Calu3 (cell line): ENCODE results near the gene MEGF10. TPM values are rescaled to one million over a fixed set of nuclear protein-coding genes. Genes with fewer than 3 reads are reported as not detected.
"Not testable (repeated sequence)": the region's sequence is repeated elsewhere in the genome, so short reads cannot be mapped to it uniquely, and the experiment has no call there.

ENCODE experiments used
- BruUV-seq: library from RNA; stranded (reverse); fragments of 400-500 nt; replicated peaks from 2 replicates; lab custom pipeline; 2021; lab: Mats Ljungman, UMichigan
- CTCF ChIA-PET: fragments of 300-600 bp; sonication (Branson Sonifier 250); formaldehyde crosslinking; loops from one replicate; lab custom pipeline; 2022; ENCODE audit warnings: antibody characterized with exemption; lab: Charles Lee
- DNase-seq: peaks from one replicate; pipeline ENCODE4 v3.0.0; 2022
- H3K27ac Mint-ChIP-seq: one replicate; pipeline ENCODE4 v1.8.0; 2022; ENCODE audit warnings: mixed read lengths; ENCODE audit not compliant: unreplicated experiment
- H3K27me3 Mint-ChIP-seq: one replicate; pipeline ENCODE4 v1.8.0; 2022; ENCODE audit warnings: mixed read lengths; ENCODE audit not compliant: unreplicated experiment
- H3K36me3 Mint-ChIP-seq: one replicate; pipeline ENCODE4 v1.8.0; 2022; ENCODE audit warnings: mild to moderate bottlenecking, moderate library complexity, mixed read lengths; ENCODE audit not compliant: insufficient read depth, unreplicated experiment
- H3K4me1 Mint-ChIP-seq: one replicate; pipeline ENCODE4 v1.8.0; 2022; ENCODE audit warnings: mild to moderate bottlenecking, low read depth, mixed read lengths; ENCODE audit not compliant: unreplicated experiment
- H3K4me3 Mint-ChIP-seq: one replicate; pipeline ENCODE4 v1.8.0; 2022; ENCODE audit warnings: mild to moderate bottlenecking, low read depth, moderate library complexity, mixed read lengths; ENCODE audit not compliant: unreplicated experiment
- H3K9me3 Mint-ChIP-seq: one replicate; pipeline ENCODE4 v1.8.0; 2022; ENCODE audit warnings: low read depth, mixed read lengths; ENCODE audit not compliant: unreplicated experiment
- intact Hi-C: fragments of 100-400 bp; cut with micrococcal nuclease; formaldehyde crosslinking; loops from one replicate; pipeline ENCODE4 v1.10.0; 2022; ENCODE audit not compliant: unreplicated experiment
- total RNA-seq: library from RNA; stranded (reverse); gene quantifications from 2 replicates; pipeline ENCODE4 v1.2.3, GENCODE V29; 2022
- TF ChIP-seq, protein P1 (sequence below): fragments of 200-600 bp; IDR thresholded peaks from one replicate; pipeline ENCODE4 v1.8.0; 2022; ENCODE audit warnings: antibody characterized with exemption; ENCODE audit not compliant: unreplicated experiment

Gene MEGF10
- total RNA-seq, 1 experiment from 2014 or later = 0.71 TPM

DNA sequence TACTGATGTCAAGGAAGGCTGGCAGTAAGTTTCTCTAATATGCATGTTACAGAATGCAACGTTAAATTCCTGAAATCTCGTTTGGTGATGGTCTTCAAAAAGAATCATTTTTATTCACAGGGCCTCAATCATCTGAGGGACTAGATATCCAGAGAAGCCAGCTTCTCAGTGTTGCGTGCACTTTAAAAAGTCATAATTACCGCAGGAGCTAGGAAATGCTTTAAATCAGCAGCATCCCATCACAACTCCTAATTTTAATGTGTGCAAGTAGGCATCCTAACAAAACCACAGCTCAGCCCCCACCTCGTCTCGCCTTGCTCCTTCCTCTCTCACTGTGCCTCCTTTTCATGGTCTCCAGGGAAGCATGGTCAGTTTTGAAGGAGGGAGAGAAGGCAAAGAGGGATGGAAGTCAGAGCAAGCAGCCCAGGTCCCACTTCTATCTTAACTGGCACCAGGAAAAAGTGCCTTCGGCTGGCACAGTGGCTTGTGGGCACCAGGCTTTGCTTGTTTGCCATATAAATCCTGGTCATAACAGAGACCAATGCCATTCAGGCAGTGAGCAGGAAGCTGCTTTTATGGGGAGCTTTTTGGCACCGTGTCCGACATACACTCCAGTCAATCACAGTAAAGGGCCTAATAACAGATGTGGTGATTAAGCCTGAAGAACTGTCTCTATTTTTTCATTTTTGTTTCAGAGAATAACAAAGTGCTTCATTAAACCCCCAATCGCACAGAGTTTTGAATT is 21.4 kb downstream of the MEGF10 start:
- H3K36me3 Mint-ChIP-seq = no peaks in the 10 kb centered on the region
- no peaks in the 10 kb centered on the region for H3K4me1 Mint-ChIP-seq
- peaks cover 2% of the 10 kb centered on the region for H3K9me3 Mint-ChIP-seq
- H3K4me3 Mint-ChIP-seq = no peak overlapping the region
- peaks cover 13% of the 10 kb centered on the region for H3K27me3 Mint-ChIP-seq
- intact Hi-C loops = no loop called here
- CTCF ChIA-PET = no interaction called here
- TF ChIP-seq, protein P1, sequence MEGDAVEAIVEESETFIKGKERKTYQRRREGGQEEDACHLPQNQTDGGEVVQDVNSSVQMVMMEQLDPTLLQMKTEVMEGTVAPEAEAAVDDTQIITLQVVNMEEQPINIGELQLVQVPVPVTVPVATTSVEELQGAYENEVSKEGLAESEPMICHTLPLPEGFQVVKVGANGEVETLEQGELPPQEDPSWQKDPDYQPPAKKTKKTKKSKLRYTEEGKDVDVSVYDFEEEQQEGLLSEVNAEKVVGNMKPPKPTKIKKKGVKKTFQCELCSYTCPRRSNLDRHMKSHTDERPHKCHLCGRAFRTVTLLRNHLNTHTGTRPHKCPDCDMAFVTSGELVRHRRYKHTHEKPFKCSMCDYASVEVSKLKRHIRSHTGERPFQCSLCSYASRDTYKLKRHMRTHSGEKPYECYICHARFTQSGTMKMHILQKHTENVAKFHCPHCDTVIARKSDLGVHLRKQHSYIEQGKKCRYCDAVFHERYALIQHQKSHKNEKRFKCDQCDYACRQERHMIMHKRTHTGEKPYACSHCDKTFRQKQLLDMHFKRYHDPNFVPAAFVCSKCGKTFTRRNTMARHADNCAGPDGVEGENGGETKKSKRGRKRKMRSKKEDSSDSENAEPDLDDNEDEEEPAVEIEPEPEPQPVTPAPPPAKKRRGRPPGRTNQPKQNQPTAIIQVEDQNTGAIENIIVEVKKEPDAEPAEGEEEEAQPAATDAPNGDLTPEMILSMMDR = no peak
- no peak for DNase-seq
- H3K27ac Mint-ChIP-seq = no peak overlapping the region
- BruUV-seq = no TSS peak

DNA sequence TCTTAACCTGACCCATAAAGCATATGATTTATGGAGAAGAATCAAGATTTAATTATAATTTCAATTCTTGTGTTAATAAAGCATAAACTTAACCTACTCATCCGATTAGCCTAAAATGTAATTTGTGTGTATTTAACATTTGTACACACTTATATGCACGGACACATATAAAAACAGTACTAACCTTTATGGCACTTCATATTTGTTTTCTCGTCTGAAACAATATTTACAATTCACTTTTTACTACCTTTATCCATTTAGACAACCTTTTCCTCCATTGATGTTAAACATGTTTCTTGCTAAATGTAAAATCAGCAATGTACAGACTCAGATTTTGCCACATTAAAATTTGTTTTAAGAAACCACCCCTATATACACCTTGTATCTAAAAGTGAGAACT is 22.8 kb downstream of the MEGF10 start:
- CTCF ChIA-PET = interaction anchor here (1.0 kb wide), 1 partner anchor 129 kb away, joined by 3 read pairs; no protein-coding TSS in a partner anchor

DNA sequence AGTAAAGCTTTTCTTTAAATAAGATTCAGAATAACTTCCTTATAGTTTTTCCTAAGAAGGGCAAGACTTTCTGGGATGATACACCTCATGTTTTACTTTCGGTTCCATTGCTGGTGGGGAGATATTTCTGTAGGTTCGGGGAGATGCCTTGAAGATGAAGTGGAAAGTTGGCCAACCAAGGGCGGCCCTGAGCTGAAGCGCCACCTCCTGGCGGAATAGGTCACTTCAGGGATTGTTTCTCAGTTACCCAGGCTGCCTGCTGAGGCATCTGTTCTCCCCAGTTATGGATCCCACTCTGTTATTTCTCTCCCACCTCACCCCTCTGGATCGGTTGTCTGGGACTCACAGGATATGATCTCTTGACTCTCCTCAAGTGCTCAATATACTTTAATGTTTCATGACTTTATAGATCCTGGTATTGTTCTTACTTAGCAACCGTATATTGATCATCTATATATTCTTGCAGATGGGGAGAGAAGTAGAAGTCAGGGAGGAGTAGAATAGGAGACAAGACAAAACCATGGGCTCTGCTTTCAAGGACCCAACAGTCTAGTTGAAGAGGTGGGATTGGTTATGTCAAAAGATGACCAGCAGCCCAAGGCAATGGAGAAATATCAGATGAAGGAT is 23.4 kb downstream of the MEGF10 start:
- Mint-ChIP-seq H3K27me3 (peaks cover 11% of the 10 kb centered on the region), H3K4me3 (no peak overlapping the region), H3K27ac (no peak overlapping the region), H3K9me3 (peaks cover 2% of the 10 kb centered on the region), H3K36me3 (no peaks in the 10 kb centered on the region), H3K4me1 (no peaks in the 10 kb centered on the region)
- intact Hi-C loops = loop anchor here (1.0 to 2.0 kb wide), 2 partner anchors 128 to 657 kb away; no protein-coding TSS in a partner anchor
- DNase-seq = peak; percentile 82
- TF ChIP-seq, protein P1 = peak; percentile 83
- no TSS peak for BruUV-seq
- CTCF ChIA-PET = interaction anchor here (1.0 kb wide), 1 partner anchor 129 kb away, joined by 3 read pairs; no protein-coding TSS in a partner anchor

More for the DNA sequence above, 22.8 kb downstream of the MEGF10 start:
- intact Hi-C loops = no loop called here
- TF ChIP-seq, protein P1 = no peak
- DNase-seq = no peak
- BruUV-seq = no TSS peak
- Mint-ChIP-seq H3K4me3 (no peak overlapping the region), H3K27me3 (peaks cover 13% of the 10 kb centered on the region), H3K36me3 (no peaks in the 10 kb centered on the region), H3K9me3 (peaks cover 2% of the 10 kb centered on the region), H3K4me1 (no peaks in the 10 kb centered on the region), H3K27ac (no peak overlapping the region)

DNA sequence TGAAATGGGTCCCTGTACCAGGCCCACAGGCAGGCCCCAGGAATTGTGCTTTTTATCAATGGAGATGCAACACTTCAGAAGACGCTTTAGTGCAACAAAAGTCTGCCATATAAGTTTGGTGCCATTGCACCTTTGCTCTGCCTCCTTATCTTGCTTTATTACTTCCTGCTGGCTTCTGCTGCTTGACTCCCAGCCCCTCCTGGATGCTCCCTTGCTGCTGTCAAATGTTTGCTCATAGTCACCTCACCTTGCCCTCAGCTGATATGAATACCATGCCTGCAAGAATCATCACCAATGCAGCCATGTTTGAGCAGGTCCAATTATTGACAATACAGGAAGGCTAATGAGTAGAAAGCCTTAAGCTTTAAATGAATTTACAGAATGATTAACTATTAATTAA is 25.4 kb downstream of the MEGF10 start:
- Mint-ChIP-seq H3K27ac (no peak overlapping the region), H3K9me3 (no peaks in the 10 kb centered on the region), H3K27me3 (no peaks in the 10 kb centered on the region), H3K4me3 (no peak overlapping the region), H3K36me3 (no peaks in the 10 kb centered on the region), H3K4me1 (peaks cover 9% of the 10 kb centered on the region)
- DNase-seq = no peak
- CTCF ChIA-PET = no interaction called here
- BruUV-seq = no TSS peak
- TF ChIP-seq, protein P1 = no peak
- intact Hi-C loops = no loop called here

DNA sequence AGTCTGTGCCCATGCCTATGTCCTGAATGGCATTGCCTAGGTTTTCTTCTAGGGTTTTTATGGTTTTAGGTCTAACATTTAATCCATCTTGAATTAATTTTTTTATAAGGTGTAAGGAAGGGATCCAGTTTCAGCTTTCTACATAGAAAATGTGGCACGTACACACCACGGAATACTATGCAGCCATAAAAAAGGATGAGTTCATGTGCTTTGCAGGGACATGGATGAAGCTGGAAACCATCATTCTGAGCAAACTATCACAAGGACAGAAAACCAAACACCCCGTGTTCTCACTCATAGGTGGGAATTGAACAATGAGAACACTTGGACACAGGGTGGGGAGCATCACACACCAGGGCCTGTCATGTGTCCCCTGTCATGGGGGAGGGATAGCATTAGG is 26.8 kb downstream of the MEGF10 start:
- H3K4me1 Mint-ChIP-seq, H3K36me3 Mint-ChIP-seq, H3K27me3 Mint-ChIP-seq, intact Hi-C loops, H3K9me3 Mint-ChIP-seq, DNase-seq, BruUV-seq, H3K27ac Mint-ChIP-seq, CTCF ChIA-PET, H3K4me3 Mint-ChIP-seq: not testable (repeated sequence)
